Thyroid gland (tissue), 4 donors: ENCODE measurements around the gene BUB1B. TPM values are rescaled to one million over a fixed set of nuclear protein-coding genes. Genes with fewer than 3 reads are reported as not detected.

ENCODE experiments used
- DNase-seq, 2 donors: peaks; one replicate each; pipeline ENCODE4 v3.0.0-alpha.2; 2019
- H3K27ac ChIP-seq, 3 donors: fragments of 200-600 bp; sonication (generic); 1 replicate in 2 of 3; 2 replicates in 1 of 3; pipeline ENCODE4 v1.5.1; 2016 to 2019; ENCODE audit warnings: mild to moderate bottlenecking in 1 of 3, moderate library complexity in 1 of 3
- H3K27me3 ChIP-seq: fragments of 200-600 bp; sonication (generic); one replicate; pipeline ENCODE4 v1.5.1; 2019
- H3K36me3 ChIP-seq, 2 donors: fragments of 200-600 bp; sonication (generic); one replicate each; pipeline ENCODE4 v1.5.1; 2016 to 2019
- H3K4me1 ChIP-seq, 2 donors: fragments of 200-600 bp; sonication (generic); one replicate each; pipeline ENCODE4 v1.5.1; 2017 to 2019
- H3K4me3 ChIP-seq, 3 donors: fragments of 200-600 bp; sonication (generic); replicated peaks in 1 of 3; 1 replicate in 2 of 3; 2 replicates in 1 of 3; pipeline ENCODE4 v1.5.1; 2016; ENCODE audit warnings: mild to moderate bottlenecking in 1 of 3
- H3K9me3 ChIP-seq: fragments of 200-600 bp; sonication (generic); one replicate; pipeline ENCODE4 v1.5.1; 2017
- CTCF ChIP-seq, 6 experiments: fragments of 200-600 bp in 3 of 6; fragments of 450-650 bp in 3 of 6; sonication (generic) in 3 of 6; IDR thresholded peaks; one replicate each; pipeline ENCODE4 v1.5.1; 2016 to 2019; ENCODE audit warnings: antibody characterized with exemption in 6 of 6, mild to moderate bottlenecking in 2 of 6, inconsistent platforms in 1 of 6, moderate library complexity in 1 of 6
- POLR2A ChIP-seq, 2 donors: fragments of 450-650 bp; IDR thresholded peaks; one replicate each; pipeline ENCODE4 v1.6.1; 2017; ENCODE audit warnings: antibody characterized with exemption in 2 of 2, mild to moderate bottlenecking in 2 of 2, moderate library complexity in 1 of 2
- WGBS, 2 donors: methylation state at CpG; one replicate each; pipeline ENCODE4 v1.1.5; 2017; 5-methylcytosine and 5-hydroxymethylcytosine counted together
- intact Hi-C: fragments of 100-400 bp; cut with DNase I; formaldehyde crosslinking; loops from one replicate; pipeline ENCODE4 v1.15.1; 2023
- total RNA-seq, 4 donors: library from RNA; depleted of rRNA; stranded (reverse); fragments of >200 nt; gene quantifications; one replicate each; pipeline ENCODE4 v1.2.3, GENCODE V29; 2016

The BUB1B gene
- total RNA-seq, 4 donors from 2014 or later = 0.20 to 3.7 (median 1.4) TPM

DNA sequence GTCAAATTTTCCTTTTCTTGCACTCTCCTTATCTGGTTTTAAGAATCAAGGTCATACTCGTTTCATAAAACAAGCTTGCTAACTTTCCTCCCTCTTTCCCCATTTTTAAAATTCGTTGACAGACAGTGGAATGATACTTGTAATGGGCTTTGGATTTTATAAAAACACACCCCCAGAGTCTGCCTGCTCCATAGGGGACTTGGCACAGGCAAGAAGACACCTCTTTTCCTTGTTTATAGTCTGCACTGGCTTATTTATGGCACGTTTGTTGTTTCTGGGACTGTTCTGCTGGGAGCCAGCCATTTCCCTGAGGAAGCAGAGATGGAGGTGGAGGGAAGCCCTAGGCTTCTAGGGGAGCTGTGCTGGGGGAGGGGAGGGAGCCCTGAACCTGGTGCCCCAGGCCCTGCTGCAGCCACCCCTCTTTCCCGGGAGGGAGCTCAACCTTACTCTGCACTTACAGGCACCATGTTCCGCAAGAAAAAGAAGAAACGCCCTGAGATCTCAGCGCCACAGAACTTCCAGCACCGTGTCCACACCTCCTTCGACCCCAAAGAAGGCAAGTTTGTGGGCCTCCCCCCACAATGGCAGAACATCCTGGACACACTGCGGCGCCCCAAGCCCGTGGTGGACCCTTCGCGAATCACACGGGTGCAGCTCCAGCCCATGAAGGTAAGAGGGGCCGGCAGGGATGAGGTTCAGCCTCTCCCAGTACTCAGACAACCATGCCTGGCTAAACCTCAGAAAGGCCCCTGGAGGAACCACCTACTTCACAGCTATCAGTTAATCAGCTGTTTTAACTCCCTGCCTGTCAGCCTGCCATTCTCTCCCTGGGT is 103.7 kb downstream of the BUB1B start:
- intact Hi-C loops = no loop called here
- TF ChIP-seq CTCF (IDR thresholded peaks at IDR 0.05) (no peak), POLR2A (IDR thresholded peaks at IDR 0.05) (no peak)
- Histone ChIP-seq H3K36me3 (peaks cover 0 to 7% of the 10 kb centered on the region in 2 donors), H3K27ac (peak overlapping the region in 2 of 3 donors; percentile 76 to 96), H3K4me1 (peaks cover 24 to 44% of the 10 kb centered on the region in 2 donors), H3K27me3 (no peaks in the 10 kb centered on the region), H3K9me3 (no peaks in the 10 kb centered on the region), H3K4me3 (no peak overlapping the region)
- 83 to 87% methylated on average over 14 to 16 of the region's 16 CpGs for WGBS, 2 donors
- no peak for DNase-seq

GRCh38 chr15:40265355-40265754 is 104.5 kb downstream of the BUB1B start:
- intact Hi-C loops = no loop called here
- no peak for DNase-seq
- H3K4me3 ChIP-seq = no peak overlapping the region
- WGBS, 2 donors = 92 to 98% methylated on average over 5 to 7 of the region's 10 CpGs
- peaks cover 0 to 7% of the 10 kb centered on the region in 2 donors for H3K36me3 ChIP-seq
- peak overlapping the region in 1 of 3 donors; percentile 96 for H3K27ac ChIP-seq
- peaks cover 24 to 49% of the 10 kb centered on the region in 2 donors for H3K4me1 ChIP-seq
- no peak for TF ChIP-seq CTCF (IDR thresholded peaks at IDR 0.05)
- TF ChIP-seq POLR2A (IDR thresholded peaks at IDR 0.05) = no peak
- H3K9me3 ChIP-seq = no peaks in the 10 kb centered on the region
- no peaks in the 10 kb centered on the region for H3K27me3 ChIP-seq

DNA sequence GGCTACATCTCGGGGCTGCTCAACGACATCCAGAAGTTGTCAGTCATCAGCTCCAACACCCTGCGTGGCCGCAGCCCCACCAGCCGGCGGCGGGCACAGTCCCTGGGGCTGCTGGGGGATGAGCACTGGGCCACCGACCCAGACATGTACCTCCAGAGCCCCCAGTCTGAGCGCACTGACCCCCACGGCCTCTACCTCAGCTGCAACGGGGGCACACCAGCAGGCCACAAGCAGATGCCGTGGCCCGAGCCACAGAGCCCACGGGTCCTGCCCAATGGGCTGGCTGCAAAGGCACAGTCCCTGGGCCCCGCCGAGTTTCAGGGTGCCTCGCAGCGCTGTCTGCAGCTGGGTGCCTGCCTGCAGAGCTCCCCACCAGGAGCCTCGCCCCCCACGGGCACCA is 105.0 kb downstream of the BUB1B start:
- Histone ChIP-seq H3K27me3 (no peaks in the 10 kb centered on the region), H3K4me3 (no peak overlapping the region), H3K36me3 (peaks cover 0 to 7% of the 10 kb centered on the region in 2 donors), H3K9me3 (no peaks in the 10 kb centered on the region), H3K27ac (peak overlapping the region in 1 of 3 donors; percentile 21), H3K4me1 (peaks cover 24 to 54% of the 10 kb centered on the region in 2 donors)
- no peak for DNase-seq
- 97 to 100% methylated on average over 5 to 12 of the region's 20 CpGs for WGBS, 2 donors
- TF ChIP-seq POLR2A (IDR thresholded peaks at IDR 0.05) (no peak), CTCF (IDR thresholded peaks at IDR 0.05) (no peak)
- intact Hi-C loops = no loop called here

DNA sequence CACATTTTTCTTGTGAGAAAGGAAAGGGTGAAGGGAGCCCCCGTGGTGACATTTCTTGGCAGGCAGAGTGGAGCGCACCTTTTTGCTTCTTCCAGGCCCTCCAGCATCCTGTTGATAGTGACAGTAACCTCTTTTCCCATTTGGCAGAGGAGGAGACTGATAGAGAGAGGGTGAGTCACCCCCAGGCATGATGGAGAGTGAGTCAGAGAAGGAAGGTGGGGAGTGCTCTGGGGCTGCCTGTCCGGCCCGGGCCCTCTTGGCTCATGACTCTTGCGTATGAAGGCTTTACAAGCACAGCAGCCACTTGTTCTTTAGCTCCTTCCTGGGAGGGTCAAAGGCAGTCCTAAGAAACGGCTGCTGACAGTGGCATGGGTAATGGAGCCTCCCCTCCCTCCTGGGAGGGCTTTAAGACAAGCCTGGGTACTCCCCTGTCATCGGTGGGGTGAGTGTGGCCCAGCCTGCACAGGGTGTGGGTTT is 106.0 kb downstream of the BUB1B start:
- peak; percentile 47 to 51 for DNase-seq
- peaks cover 0 to 7% of the 10 kb centered on the region in 2 donors for H3K36me3 ChIP-seq
- no peak overlapping the region for H3K4me3 ChIP-seq
- WGBS, 2 donors = 52 to 56% methylated on average over 6 to 7 of the region's 7 CpGs
- no peaks in the 10 kb centered on the region for H3K27me3 ChIP-seq
- intact Hi-C loops = no loop called here
- H3K9me3 ChIP-seq = no peaks in the 10 kb centered on the region
- peak overlapping the region in 2 of 3 donors; percentile 21 to 37 for H3K27ac ChIP-seq
- peaks cover 24 to 52% of the 10 kb centered on the region in 2 donors for H3K4me1 ChIP-seq
- TF ChIP-seq POLR2A (IDR thresholded peaks at IDR 0.05) = no peak
- no peak for TF ChIP-seq CTCF (IDR thresholded peaks at IDR 0.05)

DNA sequence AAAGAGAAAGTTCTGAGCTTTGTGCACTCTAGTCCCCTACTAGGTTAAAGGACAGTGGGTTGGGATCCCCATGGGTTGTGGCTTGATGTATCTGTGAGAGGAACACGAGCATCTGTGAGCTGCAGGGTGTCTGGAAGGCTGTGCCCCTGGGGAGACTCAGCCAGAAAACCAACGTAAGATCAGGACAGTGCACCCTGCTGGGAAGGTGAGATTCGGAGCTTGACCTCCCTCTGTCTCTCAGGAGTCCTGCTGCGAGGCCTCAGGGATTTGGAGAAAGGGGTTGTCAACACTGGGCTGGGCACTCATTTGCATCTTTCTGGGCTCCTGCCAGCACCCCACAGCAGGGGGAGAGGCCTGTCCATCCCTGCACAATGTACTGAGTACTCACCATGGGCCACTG is 106.8 kb downstream of the BUB1B start:
- Histone ChIP-seq H3K4me3 (no peak overlapping the region), H3K27ac (no peak overlapping the region), H3K36me3 (peaks cover 0 to 7% of the 10 kb centered on the region in 2 donors), H3K9me3 (no peaks in the 10 kb centered on the region), H3K4me1 (peaks cover 19 to 44% of the 10 kb centered on the region in 2 donors), H3K27me3 (no peaks in the 10 kb centered on the region)
- WGBS, 2 donors = 94 to 100% methylated on average over 1 to 4 of the region's 4 CpGs
- intact Hi-C loops = no loop called here
- no peak for DNase-seq
- TF ChIP-seq CTCF (IDR thresholded peaks at IDR 0.05) (no peak), POLR2A (IDR thresholded peaks at IDR 0.05) (no peak)
